OCI-LY7 (cell line): ENCODE results near the gene STEAP1. TPM values are rescaled to one million over a fixed set of nuclear protein-coding genes. Genes with fewer than 3 reads are reported as not detected.

Source experiments
- BruUV-seq: library from RNA; stranded (reverse); fragments of 400-500 nt; replicated peaks from 2 replicates; lab custom pipeline; 2021; lab: Mats Ljungman, UMichigan
- CTCF ChIA-PET: fragments of 300-600 bp; sonication (Branson Sonifier 250); formaldehyde crosslinking; loops from one replicate; lab custom pipeline; 2022; ENCODE audit warnings: antibody characterized with exemption; ENCODE audit not compliant: unreplicated experiment; lab: Charles Lee
- POLR2A ChIA-PET: fragments of 300-600 bp; sonication (Branson Sonifier 250); formaldehyde crosslinking; loops from one replicate; lab custom pipeline; 2022; ENCODE audit warnings: antibody characterized with exemption; lab: Charles Lee
- DNase-seq: peaks from one replicate; pipeline ENCODE4 v3.0.0-alpha.2; 2015; ENCODE audit warnings: low spot score
- H2AFZ ChIP-seq: fragments of 200-600 bp; sonication (generic), shearing (Covaris generic); 2 replicates; pipeline ENCODE4 v1.6.1; 2014; ENCODE audit warnings: mild to moderate bottlenecking, antibody characterized with exemption, low read length, moderate library complexity
- H3K27ac ChIP-seq: fragments of 200-600 bp; sonication (generic); 2 replicates; pipeline ENCODE4 v1.5.1; 2014; ENCODE audit warnings: mixed run types, low read depth, mild to moderate bottlenecking, moderate library complexity, low read length, inconsistent platforms; ENCODE audit not compliant: poor library complexity, severe bottlenecking
- H3K36me3 ChIP-seq: fragments of 200-600 bp; sonication (generic); 2 replicates; pipeline ENCODE4 v1.6.1; 2014; ENCODE audit warnings: mild to moderate bottlenecking, antibody characterized with exemption, low read length, moderate library complexity, mixed read lengths; ENCODE audit not compliant: insufficient read depth
- H3K4me1 ChIP-seq: fragments of 200-600 bp; sonication (generic); 2 replicates; pipeline ENCODE4 v1.5.1; 2014; ENCODE audit warnings: mild to moderate bottlenecking, low read length; ENCODE audit not compliant: insufficient read depth, poor library complexity, severe bottlenecking
- H3K4me2 ChIP-seq: fragments of 200-600 bp; sonication (generic); 2 replicates; pipeline ENCODE4 v1.6.1; 2014; ENCODE audit warnings: mild to moderate bottlenecking, low read length
- H3K4me3 ChIP-seq: fragments of 200-600 bp; sonication (generic); 2 replicates; pipeline ENCODE4 v1.5.1; 2014; ENCODE audit warnings: mild to moderate bottlenecking, low read depth, low read length; ENCODE audit not compliant: poor library complexity, severe bottlenecking
- H3K79me2 ChIP-seq: fragments of 200-600 bp; sonication (generic); 2 replicates; pipeline ENCODE4 v1.6.1; 2016; ENCODE audit warnings: low read depth, mild to moderate bottlenecking, low read length, moderate library complexity, mixed read lengths; ENCODE audit not compliant: insufficient read depth
- H3K9me2 ChIP-seq: fragments of 200-600 bp; sonication (generic); 2 replicates; pipeline ENCODE4 v1.6.1; 2016; ENCODE audit warnings: mild to moderate bottlenecking, low read length, mixed read lengths; ENCODE audit not compliant: insufficient read depth
- H3K9me3 ChIP-seq: fragments of 200-600 bp; sonication (generic); 2 replicates; pipeline ENCODE4 v1.6.1; 2014; ENCODE audit warnings: mild to moderate bottlenecking, mixed run types, low read length, mixed read lengths
- H4K20me1 ChIP-seq: fragments of 200-600 bp; sonication (generic); 2 replicates; pipeline ENCODE4 v1.6.1; 2014; ENCODE audit warnings: mild to moderate bottlenecking, antibody characterized with exemption, low read length, moderate library complexity, mixed read lengths; ENCODE audit not compliant: insufficient read depth
- EZH2phosphoT487 ChIP-seq: fragments of 200-600 bp; sonication (generic); IDR thresholded peaks from 2 replicates; pipeline ENCODE4 v1.6.1; 2018; ENCODE audit warnings: low read depth, borderline replicate concordance, mild to moderate bottlenecking, mixed run types, antibody characterized with exemption, low read length, moderate library complexity, mixed read lengths
- intact Hi-C: fragments of 100-400 bp; cut with micrococcal nuclease; formaldehyde crosslinking; loops from one replicate; pipeline ENCODE4 v1.10.0; 2022; ENCODE audit not compliant: unreplicated experiment
- total RNA-seq, 2 experiments: library from RNA; depleted of rRNA in 1 of 2; stranded (reverse); fragments of >200 nt in 1 of 2; shearing (Covaris generic) in 1 of 2; gene quantifications; 2 replicates each; pipeline ENCODE4 v1.2.3, GENCODE V29; 2014 to 2022
- TF ChIP-seq, protein P1 (sequence below): fragments of 200-600 bp; sonication (generic); conservative IDR thresholded peaks from 2 replicates; pipeline ENCODE4 v1.5.1; 2014; ENCODE audit warnings: mild to moderate bottlenecking, antibody characterized with exemption, low read length, moderate library complexity, mixed read lengths

The STEAP1 gene
- total RNA-seq, 2 experiments from 2014 or later, result not detected

DNA sequence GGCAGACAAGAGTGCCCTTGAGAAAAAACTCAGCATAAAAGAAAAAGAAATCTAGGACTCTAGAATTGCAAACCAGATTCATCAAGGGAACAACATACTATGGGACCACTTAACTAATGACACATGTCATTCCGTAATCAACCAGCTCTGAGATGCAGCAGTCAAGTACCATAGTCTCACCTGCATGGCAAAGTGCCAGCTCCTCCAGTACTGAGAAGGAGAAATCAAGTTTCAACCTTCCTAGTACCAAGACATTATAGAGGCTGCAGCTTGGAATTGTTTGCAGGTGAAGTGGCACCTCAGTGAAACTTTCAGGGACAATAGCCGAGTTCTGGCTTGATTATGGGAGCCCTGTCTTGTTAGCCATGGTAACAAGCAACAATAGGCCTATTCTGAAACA, 11.5 kb downstream of the STEAP1 start:
- H3K4me1 ChIP-seq, result no peaks in the 10 kb centered on the region
- no peak overlapping the region for H3K4me3 ChIP-seq
- H3K4me2 ChIP-seq, result no peak overlapping the region
- no peaks in the 10 kb centered on the region for H4K20me1 ChIP-seq
- no peak overlapping the region for H3K27ac ChIP-seq
- no peaks in the 10 kb centered on the region for H3K79me2 ChIP-seq
- CTCF ChIA-PET, result no interaction called here
- H3K9me2 ChIP-seq, result no peaks in the 10 kb centered on the region
- no peak for DNase-seq
- 0 out of 2 replicates have a peak, but pooled peaks cover 6% of the 10 kb centered on the region for H3K9me3 ChIP-seq
- H2AFZ ChIP-seq, result no peak overlapping the region
- no peaks in the 10 kb centered on the region for H3K36me3 ChIP-seq
- POLR2A ChIA-PET, result interaction anchor here (0.7 kb wide), 1 partner anchor 1430 kb away, joined by 3 read pairs; no protein-coding TSS in a partner anchor
- BruUV-seq, result no TSS peak
- intact Hi-C loops, result no loop called here
- TF ChIP-seq EZH2phosphoT487, result no peak
- TF ChIP-seq, protein P1, sequence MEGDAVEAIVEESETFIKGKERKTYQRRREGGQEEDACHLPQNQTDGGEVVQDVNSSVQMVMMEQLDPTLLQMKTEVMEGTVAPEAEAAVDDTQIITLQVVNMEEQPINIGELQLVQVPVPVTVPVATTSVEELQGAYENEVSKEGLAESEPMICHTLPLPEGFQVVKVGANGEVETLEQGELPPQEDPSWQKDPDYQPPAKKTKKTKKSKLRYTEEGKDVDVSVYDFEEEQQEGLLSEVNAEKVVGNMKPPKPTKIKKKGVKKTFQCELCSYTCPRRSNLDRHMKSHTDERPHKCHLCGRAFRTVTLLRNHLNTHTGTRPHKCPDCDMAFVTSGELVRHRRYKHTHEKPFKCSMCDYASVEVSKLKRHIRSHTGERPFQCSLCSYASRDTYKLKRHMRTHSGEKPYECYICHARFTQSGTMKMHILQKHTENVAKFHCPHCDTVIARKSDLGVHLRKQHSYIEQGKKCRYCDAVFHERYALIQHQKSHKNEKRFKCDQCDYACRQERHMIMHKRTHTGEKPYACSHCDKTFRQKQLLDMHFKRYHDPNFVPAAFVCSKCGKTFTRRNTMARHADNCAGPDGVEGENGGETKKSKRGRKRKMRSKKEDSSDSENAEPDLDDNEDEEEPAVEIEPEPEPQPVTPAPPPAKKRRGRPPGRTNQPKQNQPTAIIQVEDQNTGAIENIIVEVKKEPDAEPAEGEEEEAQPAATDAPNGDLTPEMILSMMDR, result no peak

DNA sequence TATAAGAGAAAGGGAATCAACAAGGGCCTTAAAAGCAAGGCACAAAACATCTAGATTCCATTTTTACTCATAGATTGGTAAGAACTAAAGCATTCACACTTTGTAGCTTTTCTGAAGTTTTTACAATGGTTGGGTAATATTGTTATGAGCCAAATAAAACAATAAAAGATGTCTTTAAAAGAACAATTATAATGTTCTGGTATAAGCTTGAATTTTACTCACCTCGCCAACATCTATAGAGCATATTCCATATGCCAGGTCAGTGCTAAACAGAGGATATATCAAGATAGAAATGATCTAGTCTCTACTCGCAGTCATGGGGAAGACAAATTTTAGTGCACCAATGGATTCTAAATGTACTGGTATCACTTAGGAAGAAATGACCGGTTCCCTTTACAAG, 11.9 kb downstream of the STEAP1 start:
- no peaks in the 10 kb centered on the region for H3K9me2 ChIP-seq
- DNase-seq, result no peak
- TF ChIP-seq, protein P1, result no peak
- intact Hi-C loops, result no loop called here
- H3K36me3 ChIP-seq, result no peaks in the 10 kb centered on the region
- H3K9me3 ChIP-seq, result 0 out of 2 replicates have a peak, but pooled peaks cover 6% of the 10 kb centered on the region
- H3K4me3 ChIP-seq, result no peak overlapping the region
- no peaks in the 10 kb centered on the region for H3K4me1 ChIP-seq
- no peaks in the 10 kb centered on the region for H3K79me2 ChIP-seq
- no peak overlapping the region for H3K4me2 ChIP-seq
- H4K20me1 ChIP-seq, result no peaks in the 10 kb centered on the region
- CTCF ChIA-PET, result no interaction called here
- POLR2A ChIA-PET, result interaction anchor here (0.6 kb wide), 1 partner anchor 135 kb away, joined by 3 read pairs; no protein-coding TSS in a partner anchor
- BruUV-seq, result no TSS peak
- no peak overlapping the region for H2AFZ ChIP-seq
- no peak overlapping the region for H3K27ac ChIP-seq

DNA sequence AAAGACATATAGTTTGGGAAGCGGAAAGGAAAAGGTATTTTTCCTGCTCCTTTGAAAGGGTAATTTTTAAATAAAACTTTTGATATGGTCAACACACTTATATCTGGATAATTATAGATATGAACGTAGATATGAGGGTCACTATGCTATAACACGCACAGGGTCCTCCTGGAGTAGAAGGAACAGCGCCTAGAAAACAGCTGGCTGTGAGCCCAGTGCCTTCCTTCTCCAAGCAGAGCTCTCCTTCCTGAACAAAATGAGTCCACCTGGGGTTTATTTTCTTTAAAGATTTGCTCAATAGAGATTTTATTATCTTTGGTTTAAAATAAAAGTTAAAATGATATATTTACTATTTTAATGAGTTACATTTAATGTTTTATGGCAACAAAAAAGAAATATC, 13.1 kb downstream of the STEAP1 start:
- no peak overlapping the region for H3K27ac ChIP-seq
- H3K4me3 ChIP-seq, result no peak overlapping the region
- intact Hi-C loops, result no loop called here
- CTCF ChIA-PET, result no interaction called here
- H3K9me3 ChIP-seq, result 0 out of 2 replicates have a peak, but pooled peaks cover 6% of the 10 kb centered on the region
- no TSS peak for BruUV-seq
- no peak for TF ChIP-seq EZH2phosphoT487
- no peak overlapping the region for H3K4me2 ChIP-seq
- no peak overlapping the region for H2AFZ ChIP-seq
- POLR2A ChIA-PET, result no interaction called here
- H3K4me1 ChIP-seq, result no peaks in the 10 kb centered on the region
- H3K79me2 ChIP-seq, result no peaks in the 10 kb centered on the region
- H3K9me2 ChIP-seq, result no peaks in the 10 kb centered on the region
- H4K20me1 ChIP-seq, result no peaks in the 10 kb centered on the region
- no peak for DNase-seq
- no peaks in the 10 kb centered on the region for H3K36me3 ChIP-seq
